Parathyroid adenoma (tissue), 2 donors: ENCODE results near the gene GTPBP3.

Experiments used
- H2AFZ ChIP-seq: fragments of 300-600 bp; sonication (generic); one replicate; pipeline ENCODE4 v1.7.0; 2017; ENCODE audit warnings: antibody characterized with exemption, mild to moderate bottlenecking
- H3K27ac ChIP-seq: fragments of 300-600 bp; sonication (generic); one replicate; pipeline ENCODE4 v1.7.0; 2017
- H3K27me3 ChIP-seq: fragments of 300-600 bp; sonication (generic); one replicate; pipeline ENCODE4 v1.7.0; 2017; ENCODE audit warnings: low read length; ENCODE audit not compliant: control insufficient read depth, insufficient read depth
- H3K36me3 ChIP-seq: fragments of 300-600 bp; sonication (generic); one replicate; pipeline ENCODE4 v1.7.0; 2017; ENCODE audit warnings: low read length; ENCODE audit not compliant: control insufficient read depth, insufficient read depth
- H3K4me1 ChIP-seq: fragments of 300-600 bp; sonication (generic); one replicate; pipeline ENCODE4 v1.7.0; 2017; ENCODE audit warnings: control low read depth
- H3K4me2 ChIP-seq: fragments of 300-600 bp; sonication (generic); one replicate; pipeline ENCODE4 v1.7.0; 2017; ENCODE audit warnings: low read length
- H3K4me3 ChIP-seq: fragments of 300-600 bp; sonication (generic); one replicate; pipeline ENCODE4 v1.7.0; 2017; ENCODE audit warnings: low read depth, low read length
- H3K79me2 ChIP-seq: fragments of 300-600 bp; sonication (generic); one replicate; pipeline ENCODE4 v1.7.0; 2017; ENCODE audit warnings: control low read depth
- H3K9ac ChIP-seq: fragments of 300-600 bp; sonication (generic); one replicate; pipeline ENCODE4 v1.7.0; 2017; ENCODE audit warnings: mild to moderate bottlenecking
- H3K9me3 ChIP-seq: fragments of 300-600 bp; sonication (generic); one replicate; pipeline ENCODE4 v1.7.0; 2017; ENCODE audit warnings: low read length; ENCODE audit not compliant: control insufficient read depth
- CTCF ChIP-seq: fragments of 300-600 bp; sonication (generic); IDR thresholded peaks from one replicate; pipeline ENCODE4 v1.7.0; 2017; ENCODE audit warnings: antibody characterized with exemption, mild to moderate bottlenecking
- donor health status: primary hyperparathyroidism.

Gene GTPBP3

GRCh38 chr19:17341386-17341785 is 4.0 kb downstream of the GTPBP3 start:
- Histone ChIP-seq H3K9me3 (no peaks in the 10 kb centered on the region), H3K79me2 (no peaks in the 10 kb centered on the region), H3K9ac (no peak overlapping the region), H3K4me2 (no peak overlapping the region), H2AFZ (no peak overlapping the region), H3K4me3 (no peak overlapping the region), H3K36me3 (no peaks in the 10 kb centered on the region), H3K4me1 (peaks cover 4% of the 10 kb centered on the region), H3K27ac (no peak overlapping the region), H3K27me3 (no peaks in the 10 kb centered on the region)
- TF ChIP-seq CTCF, result no peak

DNA sequence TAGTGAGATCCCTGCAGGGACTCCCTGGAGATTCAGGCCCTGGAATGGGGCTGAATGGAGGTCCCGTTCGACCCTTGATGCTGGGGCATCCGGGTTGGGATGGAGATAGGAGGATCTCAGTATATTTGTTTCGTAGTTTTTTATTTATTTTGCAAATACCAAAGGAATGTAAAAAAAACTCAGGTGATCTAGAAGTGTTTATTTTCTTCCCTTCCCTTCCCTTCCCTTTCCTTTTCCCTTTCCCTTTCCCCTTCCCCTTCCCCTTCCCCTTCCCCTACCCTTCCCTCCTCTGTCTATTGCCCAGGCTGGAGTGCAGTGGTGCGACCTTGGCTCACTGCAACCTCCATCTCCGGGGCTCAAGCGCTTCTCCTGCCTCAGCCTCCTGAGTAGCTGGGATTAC is 4.5 kb downstream of the GTPBP3 start:
- H3K36me3 ChIP-seq, result no peaks in the 10 kb centered on the region
- H3K9ac ChIP-seq, result no peak overlapping the region
- no peaks in the 10 kb centered on the region for H3K27me3 ChIP-seq
- H3K4me3 ChIP-seq, result no peak overlapping the region
- no peak overlapping the region for H3K27ac ChIP-seq
- no peaks in the 10 kb centered on the region for H3K9me3 ChIP-seq
- peaks cover 4% of the 10 kb centered on the region for H3K4me1 ChIP-seq
- no peak overlapping the region for H2AFZ ChIP-seq
- H3K4me2 ChIP-seq, result no peak overlapping the region
- H3K79me2 ChIP-seq, result no peaks in the 10 kb centered on the region
- TF ChIP-seq CTCF, result no peak

- no peaks in the 10 kb centered on the region for H3K4me1 ChIP-seq
- no peak overlapping the region for H2AFZ ChIP-seq
- no peaks in the 10 kb centered on the region for H3K9me3 ChIP-seq
- H3K27me3 ChIP-seq, result no peaks in the 10 kb centered on the region
- no peaks in the 10 kb centered on the region for H3K36me3 ChIP-seq
- H3K4me2 ChIP-seq, result no peak overlapping the region
- H3K79me2 ChIP-seq, result no peaks in the 10 kb centered on the region
- peak; percentile 92 for TF ChIP-seq CTCF
- H3K9ac ChIP-seq, result no peak overlapping the region
- H3K27ac ChIP-seq, result peak overlapping the region; percentile 63
- no peak overlapping the region for H3K4me3 ChIP-seq
Observed at GRCh38 chr19:17346109-17346671, 8.8 kb downstream of the GTPBP3 start.

DNA sequence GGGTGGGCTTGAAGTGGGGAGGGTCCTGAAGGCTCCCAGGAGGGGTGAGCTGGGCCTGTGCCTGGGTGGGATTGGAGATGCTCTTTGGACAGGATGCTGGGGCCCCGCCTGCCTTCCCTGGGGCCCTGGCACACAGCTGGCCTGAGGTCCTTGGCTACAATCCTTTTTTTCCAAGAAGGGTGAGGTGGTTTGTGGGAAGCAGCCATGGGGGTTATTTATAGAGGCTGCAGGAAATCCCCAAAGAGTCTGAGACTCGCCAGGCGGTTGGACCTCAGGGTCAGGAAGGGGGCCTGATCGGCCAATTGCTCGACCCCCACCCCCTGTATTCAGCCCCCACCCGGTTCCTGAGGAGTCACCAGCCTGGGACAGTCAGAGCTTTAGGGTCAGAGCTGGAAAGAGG is 10.0 kb downstream of the GTPBP3 start:
- H3K36me3 ChIP-seq, result no peaks in the 10 kb centered on the region
- H3K4me1 ChIP-seq, result no peaks in the 10 kb centered on the region
- H3K27me3 ChIP-seq, result no peaks in the 10 kb centered on the region
- no peaks in the 10 kb centered on the region for H3K79me2 ChIP-seq
- H3K4me3 ChIP-seq, result no peak overlapping the region
- no peaks in the 10 kb centered on the region for H3K9me3 ChIP-seq
- H3K9ac ChIP-seq, result no peak overlapping the region
- no peak for TF ChIP-seq CTCF
- H3K4me2 ChIP-seq, result no peak overlapping the region
- H3K27ac ChIP-seq, result peak overlapping the region; percentile 63
- H2AFZ ChIP-seq, result no peak overlapping the region

DNA sequence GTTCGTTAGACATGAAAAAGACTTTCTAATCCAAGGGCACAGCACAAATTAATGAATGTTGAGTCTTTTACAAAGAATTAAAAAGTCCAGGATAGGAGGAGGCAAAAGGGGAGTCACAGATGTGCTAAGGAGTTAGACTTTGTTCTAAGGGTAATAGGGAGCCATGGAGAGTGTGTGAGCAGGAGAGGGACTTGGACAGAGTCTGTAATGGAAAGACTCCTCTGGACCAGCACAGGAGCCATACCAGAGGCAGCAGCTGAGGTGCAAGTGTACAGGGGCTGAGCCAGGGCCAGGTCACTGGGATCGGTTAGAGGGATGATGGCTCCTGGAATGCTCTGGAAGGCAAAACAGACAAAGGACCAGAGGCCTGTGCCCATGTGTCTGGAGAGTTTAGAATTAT is 10.5 kb downstream of the GTPBP3 start:
- Histone ChIP-seq H3K4me2 (no peak overlapping the region), H2AFZ (no peak overlapping the region), H3K79me2 (no peaks in the 10 kb centered on the region), H3K4me1 (no peaks in the 10 kb centered on the region), H3K36me3 (no peaks in the 10 kb centered on the region), H3K9ac (no peak overlapping the region), H3K9me3 (no peaks in the 10 kb centered on the region), H3K27ac (peak overlapping the region; percentile 63), H3K4me3 (no peak overlapping the region), H3K27me3 (no peaks in the 10 kb centered on the region)
- no peak for TF ChIP-seq CTCF
